Measurements from ENCODE around the gene TENM3.
"Not testable (repeated sequence)": the region's sequence is repeated elsewhere in the genome, so short reads cannot be mapped to it uniquely, and the experiment has no call there.

The TENM3 gene

GRCh38 chr4:182228991-182229577 is 14.1 kb upstream of the TENM3 start:
- ATAC-seq = no peak
- DNase-seq = no peak

- no peak for DNase-seq
- ATAC-seq = no peak
These were observed 12.9 kb upstream of the TENM3 start for GRCh38 chr4:182230256-182230655.

GRCh38 chr4:182231080-182231479 is 12.1 kb upstream of the TENM3 start:
- ATAC-seq (no peak), DNase-seq (no peak)

GRCh38 chr4:182231496-182231895 is 11.7 kb upstream of the TENM3 start:
- ATAC-seq (no peak), DNase-seq (no peak)

- ATAC-seq = no peak
- no peak for DNase-seq
These were observed 9.7 kb upstream of the TENM3 start for GRCh38 chr4:182233310-182234090.

- no peak for ATAC-seq
- DNase-seq = no peak
These were observed 8.0 kb upstream of the TENM3 start for GRCh38 chr4:182235021-182235795.

GRCh38 chr4:182236186-182236585 is 7.0 kb upstream of the TENM3 start:
- ATAC-seq = no peak

GRCh38 chr4:182237010-182237409 is 6.2 kb upstream of the TENM3 start:
- ATAC-seq, DNase-seq: not testable (repeated sequence)

More at GRCh38 chr4:182236186-182236585, 7.0 kb upstream of the TENM3 start:
- DNase-seq = no peak

GRCh38 chr4:182238355-182238931 is 4.8 kb upstream of the TENM3 start:
- ATAC-seq = no peak
- no peak for DNase-seq

- DNase-seq (no peak), ATAC-seq (no peak)
These were observed 2.8 kb upstream of the TENM3 start for GRCh38 chr4:182240161-182241130.

GRCh38 chr4:182242260-182242659 is 942 bp upstream of the TENM3 start:
- not testable (repeated sequence) for ATAC-seq, DNase-seq

GRCh38 chr4:182242787-182243186 is 415 bp upstream of the TENM3 start:
- ATAC-seq (no peak), DNase-seq (no peak)

GRCh38 chr4:182245041-182245440 is 1.8 kb downstream of the TENM3 start:
- no peak for ATAC-seq
- DNase-seq = no peak

GRCh38 chr4:182245541-182246215 is 2.5 kb downstream of the TENM3 start:
- ATAC-seq (no peak), DNase-seq (no peak)

GRCh38 chr4:182246401-182247205 is 3.4 kb downstream of the TENM3 start:
- DNase-seq = no peak
- no peak for ATAC-seq

GRCh38 chr4:182248295-182248694 is 5.1 kb downstream of the TENM3 start:
- ATAC-seq (no peak), DNase-seq (no peak)

- no peak for DNase-seq
These were observed 7.2 kb downstream of the TENM3 start for GRCh38 chr4:182250446-182250845.

GRCh38 chr4:182251116-182251515 is 7.9 kb downstream of the TENM3 start:
- ATAC-seq (no peak), DNase-seq (no peak)

More at GRCh38 chr4:182250446-182250845, 7.2 kb downstream of the TENM3 start:
- ATAC-seq = no peak

- no peak for DNase-seq
- ATAC-seq = no peak
These were observed 9.0 kb downstream of the TENM3 start for GRCh38 chr4:182252220-182252619.
